ENCODE results near the gene SCLT1. TPM values are rescaled to one million over a fixed set of nuclear protein-coding genes. Genes with fewer than 3 reads are reported as not detected.
A peak's percentile ranks its signal among the peaks of the same experiment; 100 is the strongest.

Gene SCLT1
- total and polyA plus RNA-seq, 2 of the 13 experiments (the other 11 are each of a cell fraction or from before 2014, with no cell fraction given), result 1.5 to 8.7 TPM

DNA sequence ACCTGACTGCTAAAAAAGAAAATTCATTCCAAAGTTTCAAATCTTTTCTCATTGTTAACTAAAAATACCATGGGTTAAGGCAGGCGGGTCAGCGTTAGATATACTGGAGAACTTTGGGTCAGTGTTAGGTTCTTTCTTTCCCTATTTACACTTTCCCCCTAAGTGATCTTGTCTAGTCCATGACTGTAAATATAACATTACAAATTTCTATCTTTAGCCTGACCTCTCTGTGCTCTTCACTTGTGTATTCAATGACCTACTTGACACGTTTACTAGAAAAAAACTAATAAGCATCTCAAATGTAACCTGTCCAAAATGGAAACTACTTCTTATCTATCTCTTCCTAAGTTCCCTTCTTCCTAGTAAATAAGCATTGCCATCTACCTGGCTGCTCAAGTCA, 188.5 kb downstream of the SCLT1 start (continued):
- no peak for TF ChIP-seq ZXDC (CRISPR knock-in tag; IDR thresholded peaks at IDR 0.05)
- TF ChIP-seq, protein P1, sequence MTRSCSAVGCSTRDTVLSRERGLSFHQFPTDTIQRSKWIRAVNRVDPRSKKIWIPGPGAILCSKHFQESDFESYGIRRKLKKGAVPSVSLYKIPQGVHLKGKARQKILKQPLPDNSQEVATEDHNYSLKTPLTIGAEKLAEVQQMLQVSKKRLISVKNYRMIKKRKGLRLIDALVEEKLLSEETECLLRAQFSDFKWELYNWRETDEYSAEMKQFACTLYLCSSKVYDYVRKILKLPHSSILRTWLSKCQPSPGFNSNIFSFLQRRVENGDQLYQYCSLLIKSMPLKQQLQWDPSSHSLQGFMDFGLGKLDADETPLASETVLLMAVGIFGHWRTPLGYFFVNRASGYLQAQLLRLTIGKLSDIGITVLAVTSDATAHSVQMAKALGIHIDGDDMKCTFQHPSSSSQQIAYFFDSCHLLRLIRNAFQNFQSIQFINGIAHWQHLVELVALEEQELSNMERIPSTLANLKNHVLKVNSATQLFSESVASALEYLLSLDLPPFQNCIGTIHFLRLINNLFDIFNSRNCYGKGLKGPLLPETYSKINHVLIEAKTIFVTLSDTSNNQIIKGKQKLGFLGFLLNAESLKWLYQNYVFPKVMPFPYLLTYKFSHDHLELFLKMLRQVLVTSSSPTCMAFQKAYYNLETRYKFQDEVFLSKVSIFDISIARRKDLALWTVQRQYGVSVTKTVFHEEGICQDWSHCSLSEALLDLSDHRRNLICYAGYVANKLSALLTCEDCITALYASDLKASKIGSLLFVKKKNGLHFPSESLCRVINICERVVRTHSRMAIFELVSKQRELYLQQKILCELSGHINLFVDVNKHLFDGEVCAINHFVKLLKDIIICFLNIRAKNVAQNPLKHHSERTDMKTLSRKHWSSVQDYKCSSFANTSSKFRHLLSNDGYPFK (CRISPR knock-in tag; IDR thresholded peaks at IDR 0.05; ENCODE audit: borderline replicate concordance), result no peak
- no peak for TF ChIP-seq HIVEP1 (CRISPR knock-in tag; IDR thresholded peaks at IDR 0.05)

DNA sequence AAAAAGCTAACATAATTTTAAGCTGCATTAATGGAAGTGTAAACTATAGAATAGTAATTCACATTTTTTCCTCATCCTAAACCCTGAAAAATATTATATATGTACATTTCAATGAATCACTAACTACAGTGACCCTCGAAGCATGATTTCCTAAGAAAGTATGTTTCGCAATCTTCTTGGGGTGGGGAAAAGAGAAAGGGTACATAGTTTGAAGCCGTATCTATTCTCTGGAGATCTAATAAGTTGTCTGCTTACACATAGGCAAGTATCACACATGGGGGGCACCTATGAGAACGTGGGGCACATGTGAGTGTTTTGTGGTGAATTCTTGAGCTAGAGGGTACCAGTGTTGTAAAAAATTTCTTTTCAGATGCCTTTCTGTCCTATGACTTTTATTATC, 212.7 kb downstream of the SCLT1 start:
- ATAC-seq (no peak), FAIRE-seq (no peak), DNase-seq (ENCODE audit: low spot score) (no peak)
- Histone ChIP-seq H3K4me1 (ENCODE audit: insufficient read depth, low read length) (no peaks in the 10 kb centered on the region), H3K4me2 (ENCODE audit: low read depth, low read length) (no peak overlapping the region), H3K9me3 (ENCODE audit: low read length) (no peaks in the 10 kb centered on the region), H3K9ac (ENCODE audit: insufficient read depth, low read depth, low read length) (no peak overlapping the region), H2AFZ (ENCODE audit: low read length) (no peak overlapping the region), H3K27ac (ENCODE audit: extremely low read length, insufficient read depth, low read length) (no peak overlapping the region), H3K36me3 (replicated peaks in 1 of 2; ENCODE audit: control insufficient read depth in 1 of 2, insufficient read depth in 2 of 2, low read length in 2 of 2) (no peaks in the 10 kb centered on the region), H3K79me2 (ENCODE audit: insufficient read depth, low read length) (no peaks in the 10 kb centered on the region), H3K4me3 (replicated peaks in 1 of 3; ENCODE audit: insufficient read depth in 1 of 3, low read depth in 2 of 3, low read length in 3 of 3) (no peak overlapping the region), H3K27me3 (ENCODE audit: control insufficient read depth in 1 of 2, insufficient read depth in 2 of 2, low read length in 2 of 2) (no peaks in the 10 kb centered on the region), H4K20me1 (ENCODE audit: insufficient read depth, low read length) (no peaks in the 10 kb centered on the region)
- no TSS peak for BruUV-seq (replicated peaks)
- WGBS (ENCODE audit: low lambda C conversion rate), result 75% methylated on average over 4 of the region's 4 CpGs
- ChIA-PET POLR2A (no interaction called here), CTCF (ENCODE audit: low intra/inter-chr PET ratio, low total read pairs) (no interaction called here)
- intact Hi-C loops (cut with micrococcal nuclease; ENCODE audit: unreplicated experiment) (no loop called here), in situ Hi-C loops (cut with HindIII; ENCODE audit: extremely low pct_ligation_motif_present, low pct_unique_long_range_greater_than_20kb) (no loop called here)
- TF ChIP-seq CEBPG (CRISPR knock-in tag; IDR thresholded peaks at IDR 0.05) (0 out of 2 replicates have a peak, but pooled peaks have one; percentile 8), ARNT2 (CRISPR knock-in tag; IDR thresholded peaks at IDR 0.05; ENCODE audit: low read depth) (no peak), HMGA1 (CRISPR knock-in tag; conservative IDR thresholded peaks at IDR 0.05) (no peak), ZNF10 (CRISPR knock-in tag; IDR thresholded peaks at IDR 0.05; ENCODE audit: borderline replicate concordance, low read depth) (no peak), ZBTB2 (CRISPR knock-in tag; IDR thresholded peaks at IDR 0.05; ENCODE audit: low read depth) (no peak), CEBPB (IDR thresholded peaks at IDR 0.05; ENCODE audit: borderline replicate concordance, low read depth, low read length) (peak; percentile 77), THYN1 (CRISPR knock-in tag; IDR thresholded peaks at IDR 0.05; ENCODE audit: borderline replicate concordance, low read depth) (no peak)
- TF ChIP-seq, protein P2, sequence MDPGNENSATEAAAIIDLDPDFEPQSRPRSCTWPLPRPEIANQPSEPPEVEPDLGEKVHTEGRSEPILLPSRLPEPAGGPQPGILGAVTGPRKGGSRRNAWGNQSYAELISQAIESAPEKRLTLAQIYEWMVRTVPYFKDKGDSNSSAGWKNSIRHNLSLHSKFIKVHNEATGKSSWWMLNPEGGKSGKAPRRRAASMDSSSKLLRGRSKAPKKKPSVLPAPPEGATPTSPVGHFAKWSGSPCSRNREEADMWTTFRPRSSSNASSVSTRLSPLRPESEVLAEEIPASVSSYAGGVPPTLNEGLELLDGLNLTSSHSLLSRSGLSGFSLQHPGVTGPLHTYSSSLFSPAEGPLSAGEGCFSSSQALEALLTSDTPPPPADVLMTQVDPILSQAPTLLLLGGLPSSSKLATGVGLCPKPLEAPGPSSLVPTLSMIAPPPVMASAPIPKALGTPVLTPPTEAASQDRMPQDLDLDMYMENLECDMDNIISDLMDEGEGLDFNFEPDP (CRISPR knock-in tag; conservative IDR thresholded peaks at IDR 0.05), result no peak

Data from HepG2 (cell line).